Immature natural killer cell (primary cell): ENCODE measurements around the gene LDB2. TPM values are rescaled to one million over a fixed set of nuclear protein-coding genes. Genes with fewer than 3 reads are reported as not detected.

Experiments
- DNase-seq, 3 donors: peaks; one replicate each; pipeline ENCODE4 v3.0.0; 2022; ENCODE audit warnings: mixed read lengths in 1 of 3
- H3K27ac Mint-ChIP-seq, 6 donors: one replicate each; pipeline ENCODE4 v1.8.0; 2020; ENCODE audit warnings: mixed read lengths in 6 of 6, mild to moderate bottlenecking in 5 of 6, inconsistent platforms in 4 of 6, moderate library complexity in 3 of 6
- H3K27me3 Mint-ChIP-seq, 3 donors: one replicate each; pipeline ENCODE4 v1.8.0; 2020 to 2021; ENCODE audit warnings: low read depth in 3 of 3, mild to moderate bottlenecking in 3 of 3, mixed read lengths in 3 of 3, moderate library complexity in 3 of 3, inconsistent platforms in 1 of 3
- H3K36me3 Mint-ChIP-seq, 3 donors: one replicate each; pipeline ENCODE4 v1.8.0; 2020; ENCODE audit warnings: mixed read lengths in 3 of 3, inconsistent platforms in 2 of 3, mild to moderate bottlenecking in 2 of 3
- H3K4me1 Mint-ChIP-seq, 2 donors: one replicate each; pipeline ENCODE4 v1.8.0; 2020; ENCODE audit warnings: inconsistent platforms in 2 of 2, mild to moderate bottlenecking in 2 of 2, mixed read lengths in 2 of 2, moderate library complexity in 1 of 2
- H3K4me3 Mint-ChIP-seq, 5 donors: one replicate each; pipeline ENCODE4 v1.8.0; 2020; ENCODE audit warnings: mild to moderate bottlenecking in 5 of 5, mixed read lengths in 5 of 5, inconsistent platforms in 3 of 5, moderate library complexity in 3 of 5
- H3K9me3 Mint-ChIP-seq, 6 donors: one replicate each; pipeline ENCODE4 v1.8.0; 2020; ENCODE audit warnings: mild to moderate bottlenecking in 6 of 6, mixed read lengths in 6 of 6, inconsistent platforms in 4 of 6, moderate library complexity in 3 of 6
- polyA plus RNA-seq, 3 donors: library from polyadenylated mRNA; unstranded; fragments of 300-500 nt; fragmentation: Illumina TruSeq; gene quantifications; one replicate each; pipeline ENCODE4 v1.2.3, GENCODE V29; 2021

The LDB2 gene
- polyA plus RNA-seq, 3 donors from 2014 or later = 6.9 to 15.8 (median 7.5) TPM

- Mint-ChIP-seq H3K4me3 (no peak overlapping the region), H3K36me3 (peaks cover 0 to 5% (median 0%) of the 10 kb centered on the region in 3 donors), H3K4me1 (no peaks in the 10 kb centered on the region), H3K27me3 (peaks cover 0 to 2% (median 2%) of the 10 kb centered on the region in 3 donors), H3K9me3 (peaks cover 0 to 3% (median 0%) of the 10 kb centered on the region in 6 donors), H3K27ac (no peak overlapping the region)
- DNase-seq = no peak
Observed at GRCh38 chr4:16741287-16741686, 157.2 kb downstream of the LDB2 start.

GRCh38 chr4:16739997-16740624, 158.3 kb downstream of the LDB2 start:
- Mint-ChIP-seq H3K4me3 (no peak overlapping the region), H3K27me3 (peaks cover 0 to 2% (median 2%) of the 10 kb centered on the region in 3 donors), H3K4me1 (no peaks in the 10 kb centered on the region), H3K27ac (no peak overlapping the region), H3K9me3 (peaks cover 0 to 3% (median 0%) of the 10 kb centered on the region in 6 donors), H3K36me3 (peaks cover 0 to 5% (median 0%) of the 10 kb centered on the region in 3 donors)
- DNase-seq = no peak

- peaks cover 0 to 4% (median 2%) of the 10 kb centered on the region in 3 donors for H3K27me3 Mint-ChIP-seq
- no peak overlapping the region for H3K27ac Mint-ChIP-seq
- peaks cover 0 to 3% (median 0%) of the 10 kb centered on the region in 6 donors for H3K9me3 Mint-ChIP-seq
Observed at GRCh38 chr4:16738558-16738957, 159.9 kb downstream of the LDB2 start.

DNA sequence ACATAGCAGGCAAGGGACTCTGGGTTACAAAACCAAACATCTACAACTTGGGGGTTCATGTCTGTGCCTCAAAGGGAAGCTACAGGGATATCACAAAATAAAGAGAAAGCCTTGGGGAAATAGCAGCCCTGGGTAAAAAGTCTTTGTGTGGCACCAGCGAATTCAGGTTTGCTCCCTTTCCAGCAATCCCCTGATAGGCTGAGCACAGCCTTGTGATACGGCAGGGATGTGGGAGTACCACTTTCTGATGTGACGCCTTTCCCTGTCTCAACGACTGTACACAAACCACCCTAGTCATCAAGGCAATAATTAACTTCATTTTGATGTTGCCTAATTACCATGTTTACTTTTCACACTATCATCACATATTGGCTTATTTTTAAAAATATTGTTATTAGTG, 164.9 kb downstream of the LDB2 start:
- Mint-ChIP-seq H3K4me1 (no peaks in the 10 kb centered on the region), H3K4me3 (no peak overlapping the region), H3K27me3 (peaks cover 0 to 2% (median 1%) of the 10 kb centered on the region in 3 donors), H3K27ac (no peak overlapping the region), H3K9me3 (peaks cover 0 to 3% (median 0%) of the 10 kb centered on the region in 6 donors), H3K36me3 (peaks cover 0 to 5% (median 0%) of the 10 kb centered on the region in 3 donors)
- DNase-seq = no peak

More at GRCh38 chr4:16738558-16738957, 159.9 kb downstream of the LDB2 start:
- no peaks in the 10 kb centered on the region for H3K4me1 Mint-ChIP-seq
- no peak for DNase-seq
- H3K36me3 Mint-ChIP-seq = peaks cover 0 to 5% (median 0%) of the 10 kb centered on the region in 3 donors
- H3K4me3 Mint-ChIP-seq = no peak overlapping the region

- Mint-ChIP-seq H3K27ac (no peak overlapping the region), H3K4me1 (no peaks in the 10 kb centered on the region), H3K36me3 (peaks cover 0 to under 1% (median 0%) of the 10 kb centered on the region in 3 donors), H3K4me3 (no peak overlapping the region), H3K27me3 (peaks cover 0 to 2% (median 1%) of the 10 kb centered on the region in 3 donors), H3K9me3 (no peaks in the 10 kb centered on the region)
- no peak for DNase-seq
Observed at GRCh38 chr4:16732741-16733140, 165.7 kb downstream of the LDB2 start.

- H3K9me3 Mint-ChIP-seq = no peaks in the 10 kb centered on the region
- peaks cover 0 to 2% (median 1%) of the 10 kb centered on the region in 3 donors for H3K27me3 Mint-ChIP-seq
- no peak for DNase-seq
- H3K36me3 Mint-ChIP-seq = peaks cover 0 to 1% (median 1%) of the 10 kb centered on the region in 3 donors
- no peak overlapping the region for H3K27ac Mint-ChIP-seq
- H3K4me1 Mint-ChIP-seq = no peaks in the 10 kb centered on the region
- H3K4me3 Mint-ChIP-seq = no peak overlapping the region
Observed at GRCh38 chr4:16731776-16732380, 166.6 kb downstream of the LDB2 start.

- DNase-seq = no peak
- H3K4me1 Mint-ChIP-seq = no peaks in the 10 kb centered on the region
- H3K9me3 Mint-ChIP-seq = peaks cover 0 to 1% (median 0%) of the 10 kb centered on the region in 6 donors
- no peak overlapping the region for H3K27ac Mint-ChIP-seq
- peaks cover 0 to 2% (median 1%) of the 10 kb centered on the region in 3 donors for H3K27me3 Mint-ChIP-seq
- H3K4me3 Mint-ChIP-seq = no peak overlapping the region
- H3K36me3 Mint-ChIP-seq = peaks cover 0 to 3% (median 3%) of the 10 kb centered on the region in 3 donors
Observed at GRCh38 chr4:16730522-16731205, 167.8 kb downstream of the LDB2 start.

DNA sequence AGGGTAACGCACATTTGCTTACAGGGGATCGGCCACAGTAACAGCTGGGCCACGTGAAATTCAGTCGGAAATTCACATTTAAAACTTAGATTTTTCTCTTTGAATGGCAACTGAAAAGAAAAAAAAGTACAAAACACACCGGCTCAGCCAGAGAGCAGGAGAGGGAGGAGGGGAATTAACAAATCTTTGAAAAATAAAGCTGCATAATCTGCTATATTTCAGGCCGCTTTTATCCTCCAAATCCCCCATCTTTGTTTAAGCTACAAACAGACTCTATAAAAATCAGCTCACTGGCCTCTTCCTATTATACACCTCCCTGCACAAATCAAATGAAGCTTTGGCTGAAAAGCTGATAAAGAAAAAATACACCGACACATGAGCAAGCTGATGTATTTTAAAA, 169.1 kb downstream of the LDB2 start:
- Mint-ChIP-seq H3K4me1 (no peaks in the 10 kb centered on the region), H3K27me3 (peaks cover under 1 to 3% (median 1%) of the 10 kb centered on the region in 3 donors), H3K36me3 (peaks cover 0 to 3% (median 3%) of the 10 kb centered on the region in 3 donors), H3K27ac (no peak overlapping the region), H3K4me3 (no peak overlapping the region), H3K9me3 (peaks cover 0 to 6% (median 0%) of the 10 kb centered on the region in 6 donors)
- DNase-seq = no peak

DNA sequence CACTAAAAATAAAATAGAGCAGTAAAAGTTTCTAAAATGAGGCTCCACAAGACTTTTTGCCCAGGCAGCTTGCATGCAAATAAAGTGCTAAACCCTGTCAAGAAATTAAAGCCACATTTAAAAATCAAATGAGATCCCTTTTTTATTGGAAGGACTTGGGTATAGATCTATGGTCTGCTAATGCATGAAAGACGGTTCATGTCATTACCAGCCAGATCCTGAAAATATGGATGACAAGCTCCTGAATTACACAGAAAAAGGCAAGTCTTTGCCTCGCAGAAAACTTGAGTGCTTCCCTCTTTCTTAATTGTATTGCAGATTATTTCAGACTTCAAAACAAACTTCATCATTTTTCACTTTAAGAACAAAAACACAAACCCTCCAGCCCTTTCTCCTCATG, 169.6 kb downstream of the LDB2 start:
- no peak overlapping the region for H3K4me3 Mint-ChIP-seq
- peaks cover 0 to 4% (median 3%) of the 10 kb centered on the region in 3 donors for H3K36me3 Mint-ChIP-seq
- peaks cover 0 to 3% (median 1%) of the 10 kb centered on the region in 3 donors for H3K27me3 Mint-ChIP-seq
- H3K27ac Mint-ChIP-seq = no peak overlapping the region
- no peak for DNase-seq
- H3K4me1 Mint-ChIP-seq = peaks cover 0 to under 1% of the 10 kb centered on the region in 2 donors
- peaks cover 0 to 6% (median under 1%) of the 10 kb centered on the region in 6 donors for H3K9me3 Mint-ChIP-seq

- no peak overlapping the region for H3K4me3 Mint-ChIP-seq
Observed at GRCh38 chr4:16728111-16728510, 170.3 kb downstream of the LDB2 start.

DNA sequence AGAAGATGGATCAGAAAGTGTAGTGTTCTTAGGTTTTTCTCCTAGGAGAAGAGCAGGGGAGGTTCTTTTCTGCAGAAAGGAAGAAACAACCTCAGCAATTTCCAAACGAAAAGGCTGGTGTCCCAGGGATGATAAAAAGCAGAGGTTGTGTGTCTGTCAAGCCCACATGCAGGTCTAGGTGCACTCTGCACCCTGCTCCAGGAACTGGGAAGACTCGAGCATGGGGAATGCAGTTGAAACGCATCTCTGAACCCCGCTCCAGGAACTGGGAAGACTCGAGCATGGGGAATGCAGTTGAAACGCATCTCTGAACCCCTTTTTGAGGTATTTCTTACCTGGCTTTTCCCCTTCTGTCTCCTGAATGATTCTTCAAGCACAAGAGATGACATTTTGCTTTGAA, 171.2 kb downstream of the LDB2 start:
- no peak for DNase-seq
- no peak overlapping the region for H3K27ac Mint-ChIP-seq
- H3K4me1 Mint-ChIP-seq = peaks cover 0 to 7% of the 10 kb centered on the region in 2 donors
- peaks cover 0 to 6% (median 3%) of the 10 kb centered on the region in 6 donors for H3K9me3 Mint-ChIP-seq
- H3K27me3 Mint-ChIP-seq = peaks cover 1 to 3% (median 2%) of the 10 kb centered on the region in 3 donors
- peaks cover 0 to 8% (median 3%) of the 10 kb centered on the region in 3 donors for H3K36me3 Mint-ChIP-seq
- H3K4me3 Mint-ChIP-seq = no peak overlapping the region

More at GRCh38 chr4:16728111-16728510, 170.3 kb downstream of the LDB2 start:
- peaks cover 0 to 6% (median 3%) of the 10 kb centered on the region in 6 donors for H3K9me3 Mint-ChIP-seq
- H3K27me3 Mint-ChIP-seq = peaks cover under 1 to 3% (median 1%) of the 10 kb centered on the region in 3 donors
- H3K27ac Mint-ChIP-seq = no peak overlapping the region
- DNase-seq = no peak
- peaks cover 0 to 8% (median 3%) of the 10 kb centered on the region in 3 donors for H3K36me3 Mint-ChIP-seq
- peaks cover 0 to 4% of the 10 kb centered on the region in 2 donors for H3K4me1 Mint-ChIP-seq

DNA sequence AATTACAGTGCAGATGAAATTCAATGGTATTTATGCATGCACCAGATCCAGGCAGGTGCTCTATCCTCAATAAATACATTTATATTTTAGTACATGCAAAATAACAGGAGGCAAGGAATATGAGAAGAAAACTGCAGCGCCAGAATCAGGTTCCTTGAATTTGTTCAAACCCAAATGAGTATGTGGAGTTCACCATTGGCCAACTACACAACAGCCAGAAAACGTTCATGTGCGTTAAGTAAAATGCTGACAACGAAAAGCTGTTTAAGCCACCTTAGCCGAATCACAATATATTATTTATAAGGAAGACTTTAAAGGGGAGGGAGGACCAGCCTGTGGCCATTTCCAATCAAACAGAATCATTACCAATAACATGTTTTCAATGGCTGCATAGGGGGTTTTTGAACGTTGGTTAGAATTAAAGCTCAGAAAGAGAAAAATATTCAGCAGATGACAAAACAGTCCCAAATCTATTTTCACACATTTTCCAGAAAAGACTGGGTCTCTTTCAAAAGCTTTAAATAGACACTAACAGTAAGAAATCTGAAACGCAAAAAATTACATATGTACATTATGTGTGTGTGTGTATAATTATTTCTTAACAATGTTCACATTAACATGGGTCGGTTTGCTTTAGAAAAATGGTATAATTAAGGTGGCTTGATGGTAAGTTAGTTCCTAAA, 171.9 kb downstream of the LDB2 start:
- no peak for DNase-seq
- H3K4me3 Mint-ChIP-seq = no peak overlapping the region
- H3K36me3 Mint-ChIP-seq = peaks cover 0 to 8% (median 3%) of the 10 kb centered on the region in 3 donors
- peaks cover 4 to 9% of the 10 kb centered on the region in 2 donors for H3K4me1 Mint-ChIP-seq
- H3K27ac Mint-ChIP-seq = no peak overlapping the region
- H3K27me3 Mint-ChIP-seq = peaks cover 1 to 3% (median 2%) of the 10 kb centered on the region in 3 donors
- H3K9me3 Mint-ChIP-seq = peaks cover 0 to 6% (median 3%) of the 10 kb centered on the region in 6 donors

- Mint-ChIP-seq H3K27ac (no peak overlapping the region), H3K36me3 (peaks cover 0 to 8% (median 3%) of the 10 kb centered on the region in 3 donors), H3K9me3 (peaks cover 0 to 6% (median 3%) of the 10 kb centered on the region in 6 donors), H3K4me3 (no peak overlapping the region), H3K4me1 (peaks cover 11 to 14% of the 10 kb centered on the region in 2 donors), H3K27me3 (peaks cover 1 to 3% (median 2%) of the 10 kb centered on the region in 3 donors)
- DNase-seq = no peak
Observed at GRCh38 chr4:16725252-16725651, 173.2 kb downstream of the LDB2 start.
